HepG2 (cell line): ENCODE results near the gene PRM2. TPM values are rescaled to one million over a fixed set of nuclear protein-coding genes. Genes with fewer than 3 reads are reported as not detected.

Experiments used
- BORCS8-MEF2B ChIP-seq: sonication (generic); formaldehyde crosslinking; IDR thresholded peaks from 2 replicates; pipeline ENCODE4 v1.8.0; 2022; ENCODE audit warnings: mild to moderate bottlenecking, missing genetic modification reagents
- ELF3 ChIP-seq: IDR thresholded peaks from 2 replicates; pipeline ENCODE4 v1.6.1; 2016; ENCODE audit warnings: missing genetic modification reagents, missing compliant biosample characterization
- MBNL3 ChIP-seq: fragments of 250-450 bp; sonication (Bioruptor Pico); conservative IDR thresholded peaks from 2 replicates; pipeline ENCODE4 v1.8.0; 2022; ENCODE audit warnings: mild to moderate bottlenecking, inconsistent platforms
- MEIS2 ChIP-seq: sonication (generic); formaldehyde crosslinking; IDR thresholded peaks from 2 replicates; pipeline ENCODE4 v1.9.0; 2021; ENCODE audit warnings: mild to moderate bottlenecking, missing genetic modification reagents
- RXRB ChIP-seq: IDR thresholded peaks from 2 replicates; pipeline ENCODE4 v1.6.1; 2016; ENCODE audit warnings: borderline replicate concordance, missing genetic modification reagents, missing compliant biosample characterization
- SIN3A ChIP-seq: IDR thresholded peaks from 2 replicates; pipeline ENCODE4 v1.6.1; 2011; ENCODE audit warnings: low read depth, mild to moderate bottlenecking, control low read depth, low read length, borderline replicate concordance
- TGIF2 ChIP-seq: IDR thresholded peaks from 2 replicates; pipeline ENCODE4 v1.6.1; 2016; ENCODE audit warnings: control low read depth, missing compliant biosample characterization
- TMF1 ChIP-seq: sonication (generic); formaldehyde crosslinking; IDR thresholded peaks from 2 replicates; pipeline ENCODE4 v1.8.1; 2022; ENCODE audit warnings: low read depth, missing genetic modification reagents
- ZKSCAN5 ChIP-seq: sonication (generic); formaldehyde crosslinking; IDR thresholded peaks from 2 replicates; pipeline ENCODE4 v1.5.1; 2020; ENCODE audit warnings: mild to moderate bottlenecking, missing genetic modification reagents
- ZNF143 ChIP-seq: sonication (generic); formaldehyde crosslinking; IDR thresholded peaks from 2 replicates; pipeline ENCODE4 v1.4.0; 2020; ENCODE audit warnings: missing genetic modification reagents
- ZNF552 ChIP-seq: sonication (generic); formaldehyde crosslinking; IDR thresholded peaks from 2 replicates; pipeline ENCODE4 v1.9.0; 2022; ENCODE audit warnings: missing genetic modification reagents, mild to moderate bottlenecking, borderline replicate concordance
- ZNF720 ChIP-seq: sonication (generic); formaldehyde crosslinking; IDR thresholded peaks from 2 replicates; pipeline ENCODE4 v1.4.0; 2020; ENCODE audit warnings: missing genetic modification reagents
- ZNF891 ChIP-seq: sonication (generic); formaldehyde crosslinking; IDR thresholded peaks from 2 replicates; pipeline ENCODE4 v1.5.0; 2020; ENCODE audit warnings: mild to moderate bottlenecking, missing genetic modification reagents
- ZSCAN29 ChIP-seq: sonication (generic); formaldehyde crosslinking; conservative IDR thresholded peaks from 2 replicates; pipeline ENCODE4 v1.4.0; 2020; ENCODE audit warnings: mild to moderate bottlenecking, missing genetic modification reagents
- polyA plus RNA-seq, 8 experiments: library from polyadenylated mRNA; depleted of rRNA in 3 of 8; stranded (reverse) in 7 of 8; unstranded in 1 of 8; fragments of >200 nt; fragmentation: Illumina TruSeq in 4 of 8; extraction: Trizol in 4 of 8; gene quantifications; 2 replicates each; pipeline versions ENCODE4 v1.2.1 to v1.2.3, GENCODE V29; 2011 to 2016; ENCODE audit warnings: low read depth in 4 of 8, missing spikeins in 1 of 8, mixed read lengths in 1 of 8; ENCODE audit not compliant: insufficient read depth in 1 of 8
- total RNA-seq, 5 experiments: library from RNA; depleted of rRNA; stranded (reverse); fragments of >200 nt; fragmentation: Illumina TruSeq; extraction: Trizol; gene quantifications; 2 replicates each; pipeline ENCODE4 v1.2.3, GENCODE V29; 2016; ENCODE audit warnings: low read depth in 1 of 5
- TF ChIP-seq, protein P1 (sequence below): sonication (generic); formaldehyde crosslinking; IDR thresholded peaks from 2 replicates; pipeline ENCODE4 v1.5.0; 2020; ENCODE audit warnings: missing genetic modification reagents
- TF ChIP-seq, protein P2 (sequence below): sonication (generic); formaldehyde crosslinking; IDR thresholded peaks from 2 replicates; pipeline ENCODE4 v1.4.0; 2020; ENCODE audit warnings: mild to moderate bottlenecking, missing genetic modification reagents
- TF ChIP-seq, protein P3 (sequence below): sonication (generic); formaldehyde crosslinking; IDR thresholded peaks from 2 replicates; pipeline ENCODE4 v1.5.0; 2020; ENCODE audit warnings: mild to moderate bottlenecking, missing genetic modification reagents, moderate library complexity
- TF ChIP-seq, protein P4 (sequence below): sonication (generic); formaldehyde crosslinking; IDR thresholded peaks from 2 replicates; pipeline ENCODE4 v1.8.1; 2023; ENCODE audit warnings: mild to moderate bottlenecking, missing genetic modification reagents, borderline replicate concordance
- TF ChIP-seq, protein P5 (sequence below): sonication (generic); formaldehyde crosslinking; IDR thresholded peaks from 2 replicates; pipeline ENCODE4 v1.5.0; 2020; ENCODE audit warnings: missing genetic modification reagents
- TF ChIP-seq, protein P6 (sequence below): sonication (generic); formaldehyde crosslinking; IDR thresholded peaks from 2 replicates; pipeline ENCODE4 v1.5.1; 2020; ENCODE audit warnings: mild to moderate bottlenecking, missing genetic modification reagents, borderline replicate concordance

The PRM2 gene
- total and polyA plus RNA-seq, 2 of the 13 experiments (the other 11 are each of a cell fraction or from before 2014, with no cell fraction given): 0.54 TPM; not detected in 1

DNA sequence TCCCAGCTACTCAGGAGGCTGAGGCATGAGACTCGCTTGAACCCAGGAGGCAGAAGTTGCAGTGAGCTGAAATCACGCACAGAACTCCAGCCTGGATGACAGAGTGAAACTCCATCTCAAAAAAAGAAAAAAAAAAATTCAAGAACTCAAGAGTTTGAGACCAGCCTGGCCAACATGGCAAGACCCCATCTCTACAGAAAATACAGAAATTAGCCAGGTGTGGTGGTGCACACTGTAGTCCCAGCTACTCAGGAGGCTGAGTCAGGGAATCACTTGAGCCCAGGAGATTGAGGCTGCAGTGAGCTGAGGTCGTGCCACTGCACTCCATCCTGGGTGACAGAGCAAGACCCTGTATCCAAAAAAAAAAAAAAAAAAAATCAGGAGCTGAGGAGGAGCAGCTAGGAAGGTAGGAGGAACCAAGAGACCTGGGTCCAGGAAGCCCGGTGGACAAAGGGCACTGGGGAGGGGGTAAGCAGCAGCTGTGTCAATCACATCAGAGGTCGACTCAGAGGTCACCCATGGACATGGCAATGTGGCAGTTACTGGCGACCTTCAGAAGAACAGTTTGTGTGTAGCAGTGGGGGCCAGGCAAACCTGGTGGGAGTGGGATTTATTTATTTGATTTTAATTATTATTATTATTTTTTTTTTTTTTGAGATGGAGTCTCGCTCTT lies 15.9 kb upstream of the PRM2 start (continued):
- TF ChIP-seq, protein P1, sequence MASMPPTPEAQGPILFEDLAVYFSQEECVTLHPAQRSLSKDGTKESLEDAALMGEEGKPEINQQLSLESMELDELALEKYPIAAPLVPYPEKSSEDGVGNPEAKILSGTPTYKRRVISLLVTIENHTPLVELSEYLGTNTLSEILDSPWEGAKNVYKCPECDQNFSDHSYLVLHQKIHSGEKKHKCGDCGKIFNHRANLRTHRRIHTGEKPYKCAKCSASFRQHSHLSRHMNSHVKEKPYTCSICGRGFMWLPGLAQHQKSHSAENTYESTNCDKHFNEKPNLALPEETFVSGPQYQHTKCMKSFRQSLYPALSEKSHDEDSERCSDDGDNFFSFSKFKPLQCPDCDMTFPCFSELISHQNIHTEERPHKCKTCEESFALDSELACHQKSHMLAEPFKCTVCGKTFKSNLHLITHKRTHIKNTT (CRISPR knock-in tag): no peak
- TF ChIP-seq ZKSCAN5: no peak
- no peak for TF ChIP-seq ZNF143 (CRISPR knock-in tag)
- TF ChIP-seq, protein P2, sequence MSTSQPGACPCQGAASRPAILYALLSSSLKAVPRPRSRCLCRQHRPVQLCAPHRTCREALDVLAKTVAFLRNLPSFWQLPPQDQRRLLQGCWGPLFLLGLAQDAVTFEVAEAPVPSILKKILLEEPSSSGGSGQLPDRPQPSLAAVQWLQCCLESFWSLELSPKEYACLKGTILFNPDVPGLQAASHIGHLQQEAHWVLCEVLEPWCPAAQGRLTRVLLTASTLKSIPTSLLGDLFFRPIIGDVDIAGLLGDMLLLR (CRISPR knock-in tag): no peak
- 0 out of 2 replicates have a peak, but pooled peaks have one; percentile 23 for TF ChIP-seq ELF3
- TF ChIP-seq, protein P3, sequence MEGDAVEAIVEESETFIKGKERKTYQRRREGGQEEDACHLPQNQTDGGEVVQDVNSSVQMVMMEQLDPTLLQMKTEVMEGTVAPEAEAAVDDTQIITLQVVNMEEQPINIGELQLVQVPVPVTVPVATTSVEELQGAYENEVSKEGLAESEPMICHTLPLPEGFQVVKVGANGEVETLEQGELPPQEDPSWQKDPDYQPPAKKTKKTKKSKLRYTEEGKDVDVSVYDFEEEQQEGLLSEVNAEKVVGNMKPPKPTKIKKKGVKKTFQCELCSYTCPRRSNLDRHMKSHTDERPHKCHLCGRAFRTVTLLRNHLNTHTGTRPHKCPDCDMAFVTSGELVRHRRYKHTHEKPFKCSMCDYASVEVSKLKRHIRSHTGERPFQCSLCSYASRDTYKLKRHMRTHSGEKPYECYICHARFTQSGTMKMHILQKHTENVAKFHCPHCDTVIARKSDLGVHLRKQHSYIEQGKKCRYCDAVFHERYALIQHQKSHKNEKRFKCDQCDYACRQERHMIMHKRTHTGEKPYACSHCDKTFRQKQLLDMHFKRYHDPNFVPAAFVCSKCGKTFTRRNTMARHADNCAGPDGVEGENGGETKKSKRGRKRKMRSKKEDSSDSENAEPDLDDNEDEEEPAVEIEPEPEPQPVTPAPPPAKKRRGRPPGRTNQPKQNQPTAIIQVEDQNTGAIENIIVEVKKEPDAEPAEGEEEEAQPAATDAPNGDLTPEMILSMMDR (CRISPR knock-in tag): no peak
- 0 out of 2 replicates have a peak, but pooled peaks have one; percentile 36 for TF ChIP-seq ZNF552 (CRISPR knock-in tag)
- TF ChIP-seq MEIS2 (CRISPR knock-in tag): peak; percentile 86; the same call in 1 of the 2 replicates
- no peak for TF ChIP-seq MBNL3 (CRISPR knock-in tag)
- TF ChIP-seq, protein P4, sequence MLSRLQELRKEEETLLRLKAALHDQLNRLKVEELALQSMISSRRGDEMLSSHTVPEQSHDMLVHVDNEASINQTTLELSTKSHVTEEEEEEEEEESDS (CRISPR knock-in tag): no peak
- no peak for TF ChIP-seq ZNF720
- peak; percentile 59; the same call in 1 of the 2 replicates for TF ChIP-seq RXRB (CRISPR knock-in tag)
- TF ChIP-seq ZSCAN29: no peak
- no peak; the same call in 1 of the 2 replicates for TF ChIP-seq ZNF891 (CRISPR knock-in tag)
- no peak for TF ChIP-seq TMF1 (CRISPR knock-in tag)
- TF ChIP-seq SIN3A: no peak
- no peak for TF ChIP-seq BORCS8-MEF2B (CRISPR knock-in tag)
- TF ChIP-seq, protein P5, sequence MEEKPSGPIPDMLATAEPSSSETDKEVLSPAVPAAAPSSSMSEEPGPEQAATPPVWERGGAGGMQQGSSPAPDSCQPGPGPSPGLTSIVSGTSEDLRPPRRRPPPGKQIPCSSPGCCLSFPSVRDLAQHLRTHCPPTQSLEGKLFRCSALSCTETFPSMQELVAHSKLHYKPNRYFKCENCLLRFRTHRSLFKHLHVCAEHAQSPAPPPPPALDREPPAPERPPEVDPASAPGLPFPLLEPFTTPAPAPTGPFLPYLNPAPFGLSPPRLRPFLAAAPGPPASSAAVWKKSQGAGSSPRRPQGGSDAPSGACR (CRISPR knock-in tag): no peak
- TF ChIP-seq, protein P6, sequence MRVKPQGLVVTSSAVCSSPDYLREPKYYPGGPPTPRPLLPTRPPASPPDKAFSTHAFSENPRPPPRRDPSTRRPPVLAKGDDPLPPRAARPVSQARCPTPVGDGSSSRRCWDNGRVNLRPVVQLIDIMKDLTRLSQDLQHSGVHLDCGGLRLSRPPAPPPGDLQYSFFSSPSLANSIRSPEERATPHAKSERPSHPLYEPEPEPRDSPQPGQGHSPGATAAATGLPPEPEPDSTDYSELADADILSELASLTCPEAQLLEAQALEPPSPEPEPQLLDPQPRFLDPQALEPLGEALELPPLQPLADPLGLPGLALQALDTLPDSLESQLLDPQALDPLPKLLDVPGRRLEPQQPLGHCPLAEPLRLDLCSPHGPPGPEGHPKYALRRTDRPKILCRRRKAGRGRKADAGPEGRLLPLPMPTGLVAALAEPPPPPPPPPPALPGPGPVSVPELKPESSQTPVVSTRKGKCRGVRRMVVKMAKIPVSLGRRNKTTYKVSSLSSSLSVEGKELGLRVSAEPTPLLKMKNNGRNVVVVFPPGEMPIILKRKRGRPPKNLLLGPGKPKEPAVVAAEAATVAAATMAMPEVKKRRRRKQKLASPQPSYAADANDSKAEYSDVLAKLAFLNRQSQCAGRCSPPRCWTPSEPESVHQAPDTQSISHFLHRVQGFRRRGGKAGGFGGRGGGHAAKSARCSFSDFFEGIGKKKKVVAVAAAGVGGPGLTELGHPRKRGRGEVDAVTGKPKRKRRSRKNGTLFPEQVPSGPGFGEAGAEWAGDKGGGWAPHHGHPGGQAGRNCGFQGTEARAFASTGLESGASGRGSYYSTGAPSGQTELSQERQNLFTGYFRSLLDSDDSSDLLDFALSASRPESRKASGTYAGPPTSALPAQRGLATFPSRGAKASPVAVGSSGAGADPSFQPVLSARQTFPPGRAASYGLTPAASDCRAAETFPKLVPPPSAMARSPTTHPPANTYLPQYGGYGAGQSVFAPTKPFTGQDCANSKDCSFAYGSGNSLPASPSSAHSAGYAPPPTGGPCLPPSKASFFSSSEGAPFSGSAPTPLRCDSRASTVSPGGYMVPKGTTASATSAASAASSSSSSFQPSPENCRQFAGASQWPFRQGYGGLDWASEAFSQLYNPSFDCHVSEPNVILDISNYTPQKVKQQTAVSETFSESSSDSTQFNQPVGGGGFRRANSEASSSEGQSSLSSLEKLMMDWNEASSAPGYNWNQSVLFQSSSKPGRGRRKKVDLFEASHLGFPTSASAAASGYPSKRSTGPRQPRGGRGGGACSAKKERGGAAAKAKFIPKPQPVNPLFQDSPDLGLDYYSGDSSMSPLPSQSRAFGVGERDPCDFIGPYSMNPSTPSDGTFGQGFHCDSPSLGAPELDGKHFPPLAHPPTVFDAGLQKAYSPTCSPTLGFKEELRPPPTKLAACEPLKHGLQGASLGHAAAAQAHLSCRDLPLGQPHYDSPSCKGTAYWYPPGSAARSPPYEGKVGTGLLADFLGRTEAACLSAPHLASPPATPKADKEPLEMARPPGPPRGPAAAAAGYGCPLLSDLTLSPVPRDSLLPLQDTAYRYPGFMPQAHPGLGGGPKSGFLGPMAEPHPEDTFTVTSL (CRISPR knock-in tag): no peak
- no peak for TF ChIP-seq TGIF2 (CRISPR knock-in tag)
